CD14-positive monocyte (primary cell): ENCODE measurements around the gene CHCHD6. TPM values are rescaled to one million over a fixed set of nuclear protein-coding genes. Genes with fewer than 3 reads are reported as not detected.

Experiments used
- DNase-seq, 3 donors: peaks; one replicate each; pipeline ENCODE4 v3.0.0-alpha.2; 2011 to 2022
- H2AFZ ChIP-seq: 2 replicates; pipeline ENCODE4 v1.6.0; 2012; ENCODE audit warnings: mild to moderate bottlenecking, low read depth, low read length, inconsistent platforms; ENCODE audit not compliant: insufficient read depth, poor library complexity, severe bottlenecking
- H3K27ac ChIP-seq, 2 donors: 1 replicate in 1 of 2; 2 replicates in 1 of 2; pipeline ENCODE4 v1.5.1; 2012 to 2013; ENCODE audit warnings: low read length in 2 of 2, control low read depth in 1 of 2, inconsistent platforms in 1 of 2, low read depth in 1 of 2, mild to moderate bottlenecking in 1 of 2
- H3K27me3 ChIP-seq, 2 donors: one replicate each; pipeline versions ENCODE4 v1.6.0 to v1.6.1; 2011 to 2013; ENCODE audit warnings: low read length in 2 of 2; ENCODE audit not compliant: control insufficient read depth in 2 of 2, insufficient read depth in 2 of 2
- H3K36me3 ChIP-seq, 2 donors: replicated peaks in 1 of 2; 1 replicate in 1 of 2; 2 replicates in 1 of 2; pipeline versions ENCODE4 v1.5.1 to v1.6.1; 2012 to 2013; ENCODE audit warnings: low read length in 2 of 2, control low read depth in 1 of 2, inconsistent platforms in 1 of 2, mild to moderate bottlenecking in 1 of 2; ENCODE audit not compliant: insufficient read depth in 2 of 2, control insufficient read depth in 1 of 2
- H3K4me1 ChIP-seq, 2 donors: 1 replicate in 1 of 2; 2 replicates in 1 of 2; pipeline versions ENCODE4 v1.5.1 to v1.6.1; 2012 to 2013; ENCODE audit warnings: low read length in 2 of 2, control low read depth in 1 of 2, inconsistent platforms in 1 of 2, mild to moderate bottlenecking in 1 of 2, moderate library complexity in 1 of 2; ENCODE audit not compliant: insufficient read depth in 2 of 2, control insufficient read depth in 1 of 2
- H3K4me2 ChIP-seq: replicated peaks from 2 replicates; pipeline ENCODE3; 2012; ENCODE audit warnings: low read length, moderate library complexity, mild to moderate bottlenecking; ENCODE audit not compliant: poor library complexity, severe bottlenecking; ENCODE audit errors: extremely low read depth
- H3K4me3 ChIP-seq, 3 experiments: fragments of 200-600 bp in 1 of 3; sonication (generic) in 1 of 3; replicated peaks in 1 of 3; 1 replicate in 2 of 3; 2 replicates in 1 of 3; pipeline ENCODE4 v1.5.1; 2011 to 2013; ENCODE audit warnings: low read length in 3 of 3, mild to moderate bottlenecking in 3 of 3, control low read depth in 2 of 3, low read depth in 2 of 3, inconsistent platforms in 1 of 3, moderate library complexity in 1 of 3
- H3K79me2 ChIP-seq: 2 replicates; pipeline ENCODE4 v1.6.0; 2012; ENCODE audit warnings: mild to moderate bottlenecking, control low read depth, inconsistent platforms, low read length, moderate library complexity; ENCODE audit not compliant: insufficient read depth
- H3K9ac ChIP-seq: 2 replicates; pipeline ENCODE4 v1.6.0; 2017; ENCODE audit warnings: low read length, mild to moderate bottlenecking; ENCODE audit not compliant: insufficient read depth, poor library complexity, severe bottlenecking
- H3K9me3 ChIP-seq, 2 donors: replicated peaks in 1 of 2; 1 replicate in 1 of 2; 2 replicates in 1 of 2; pipeline versions ENCODE4 v1.5.1 to v1.6.1; 2012 to 2013; ENCODE audit warnings: low read length in 2 of 2, control low read depth in 1 of 2; ENCODE audit not compliant: control insufficient read depth in 1 of 2, insufficient read depth in 1 of 2
- H4K20me1 ChIP-seq: 2 replicates; pipeline ENCODE4 v1.6.0; 2012; ENCODE audit warnings: mild to moderate bottlenecking, low read length, control low read depth, moderate library complexity; ENCODE audit not compliant: insufficient read depth
- H3K27ac Mint-ChIP-seq, 7 donors: one replicate each; pipeline ENCODE4 v1.8.0; 2020; ENCODE audit warnings: mild to moderate bottlenecking in 7 of 7, mixed read lengths in 7 of 7, moderate library complexity in 6 of 7, inconsistent platforms in 2 of 7
- H3K27me3 Mint-ChIP-seq, 3 donors: one replicate each; pipeline ENCODE4 v1.8.0; 2021 to 2022; ENCODE audit warnings: low read depth in 3 of 3, mild to moderate bottlenecking in 3 of 3, mixed read lengths in 3 of 3, moderate library complexity in 3 of 3, inconsistent platforms in 1 of 3
- H3K36me3 Mint-ChIP-seq, 2 donors: one replicate each; pipeline ENCODE4 v1.8.0; 2020; ENCODE audit warnings: mixed read lengths in 2 of 2, inconsistent platforms in 1 of 2, mild to moderate bottlenecking in 1 of 2
- H3K4me1 Mint-ChIP-seq: one replicate; pipeline ENCODE4 v1.8.0; 2020; ENCODE audit warnings: mild to moderate bottlenecking, mixed read lengths
- H3K4me3 Mint-ChIP-seq, 2 donors: one replicate each; pipeline ENCODE4 v1.8.0; 2020; ENCODE audit warnings: mild to moderate bottlenecking in 2 of 2, mixed read lengths in 2 of 2, moderate library complexity in 1 of 2
- H3K9me3 Mint-ChIP-seq, 7 donors: one replicate each; pipeline ENCODE4 v1.8.0; 2020 to 2022; ENCODE audit warnings: mixed read lengths in 7 of 7, mild to moderate bottlenecking in 6 of 7, moderate library complexity in 6 of 7, inconsistent platforms in 2 of 7
- CTCF ChIP-seq: fragments of 200-600 bp; IDR thresholded peaks from one replicate; pipeline ENCODE4 v1.8.0; 2022; ENCODE audit warnings: antibody characterized with exemption, mild to moderate bottlenecking
- WGBS: methylation state at CpG from one replicate; pipeline ENCODE4 v1.1.5; 2013; ENCODE audit warnings: missing lambda C conversion rate; ENCODE audit not compliant: insufficient coverage; 5-methylcytosine and 5-hydroxymethylcytosine counted together
- intact Hi-C, 2 donors: fragments of 100-400 bp; cut with micrococcal nuclease; formaldehyde crosslinking; loops; one replicate each; pipeline versions ENCODE4 v1.15.0 to v1.15.1; 2023
- polyA plus RNA-seq, 3 donors: library from polyadenylated mRNA; depleted of rRNA in 1 of 3; unstranded in 2 of 3; stranded (reverse) in 1 of 3; fragments of 300-500 nt in 2 of 3; fragments of >200 nt in 1 of 3; fragmentation: Illumina TruSeq in 2 of 3; gene quantifications; 1 replicate in 2 of 3; 2 replicates in 1 of 3; pipeline ENCODE4 v1.2.3, GENCODE V29; 2012 to 2021

The CHCHD6 gene
- polyA plus RNA-seq, 3 donors: 1.1 to 1.8 (median 1.8) TPM

- H3K79me2 ChIP-seq: no peaks in the 10 kb centered on the region
- no peak overlapping the region for H3K4me2 ChIP-seq
- H3K4me3 ChIP-seq: no peak overlapping the region
- H3K9me3 ChIP-seq: no peaks in the 10 kb centered on the region
- no peak overlapping the region for H3K27ac ChIP-seq
- no peak for DNase-seq
- Mint-ChIP-seq H3K27me3 (peaks cover 0 to 5% (median 2%) of the 10 kb centered on the region in 3 donors), H3K27ac (no peak overlapping the region), H3K4me3 (no peak overlapping the region), H3K9me3 (peaks cover 0 to 3% (median 0%) of the 10 kb centered on the region in 7 donors), H3K4me1 (no peaks in the 10 kb centered on the region), H3K36me3 (no peaks in the 10 kb centered on the region)
- TF ChIP-seq CTCF: no peak
- no peaks in the 10 kb centered on the region for H3K36me3 ChIP-seq
- H4K20me1 ChIP-seq: no peaks in the 10 kb centered on the region
- WGBS: 97% methylated on average over 10 of the region's 11 CpGs
- H3K9ac ChIP-seq: no peak overlapping the region
- H2AFZ ChIP-seq: no peak overlapping the region
- intact Hi-C loops: no loop called here
- H3K27me3 ChIP-seq: no peaks in the 10 kb centered on the region
- H3K4me1 ChIP-seq: no peaks in the 10 kb centered on the region
These were observed 292.0 kb downstream of the CHCHD6 start for GRCh38 chr3:126995926-126996512.

- Mint-ChIP-seq H3K9me3 (peaks cover 0 to 3% (median 0%) of the 10 kb centered on the region in 7 donors), H3K27me3 (peaks cover 0 to 5% (median 0%) of the 10 kb centered on the region in 3 donors), H3K4me3 (no peak overlapping the region), H3K4me1 (no peaks in the 10 kb centered on the region), H3K27ac (no peak overlapping the region), H3K36me3 (no peaks in the 10 kb centered on the region)
- no peak for DNase-seq
- Histone ChIP-seq H3K4me3 (no peak overlapping the region), H3K9me3 (no peaks in the 10 kb centered on the region), H4K20me1 (no peaks in the 10 kb centered on the region), H3K9ac (no peak overlapping the region), H3K36me3 (no peaks in the 10 kb centered on the region), H3K27ac (no peak overlapping the region), H3K4me1 (no peaks in the 10 kb centered on the region), H2AFZ (no peak overlapping the region), H3K79me2 (no peaks in the 10 kb centered on the region), H3K4me2 (no peak overlapping the region), H3K27me3 (no peaks in the 10 kb centered on the region)
- intact Hi-C loops: no loop called here
- 100% methylated on average over 5 of the region's 7 CpGs for WGBS
- no peak for TF ChIP-seq CTCF
These were observed 292.9 kb downstream of the CHCHD6 start for GRCh38 chr3:126996905-126997304.
